GM23338 (cell line): ENCODE measurements around the gene ABCC9. TPM values are rescaled to one million over a fixed set of nuclear protein-coding genes. Genes with fewer than 3 reads are reported as not detected.

Experiments used
- ATAC-seq: fragments of 200-7000 bp; cut with Tn5 transposase; 3 replicates; pipeline ENCODE4 v1.9.1; 2020
- DNase-seq: peaks from one replicate; pipeline ENCODE4 v3.0.0-alpha.2; 2015; ENCODE audit warnings: low spot score
- H2AFZ ChIP-seq: fragments of 200-600 bp; sonication (generic); 2 replicates; pipeline ENCODE4 v1.8.0; 2016; ENCODE audit warnings: antibody characterized with exemption, mild to moderate bottlenecking, moderate library complexity
- H3F3A ChIP-seq: fragments of 200-600 bp; sonication (generic); replicated peaks from 2 replicates; pipeline ENCODE4 v1.8.0; 2017; ENCODE audit warnings: antibody characterized with exemption, mixed run types, low read depth
- H3K27ac ChIP-seq: fragments of 200-600 bp; sonication (generic); 2 replicates; pipeline ENCODE4 v1.6.1; 2016; ENCODE audit warnings: low read depth
- H3K27me3 ChIP-seq: fragments of 200-600 bp; sonication (generic); 2 replicates; pipeline ENCODE4 v1.8.0; 2016; ENCODE audit warnings: mild to moderate bottlenecking, mixed run types, moderate library complexity; ENCODE audit not compliant: insufficient read depth
- H3K36me3 ChIP-seq: fragments of 200-600 bp; sonication (generic); 2 replicates; pipeline ENCODE4 v1.8.0; 2016; ENCODE audit warnings: mild to moderate bottlenecking; ENCODE audit not compliant: insufficient read depth
- H3K4me1 ChIP-seq: fragments of 200-600 bp; sonication (generic); 2 replicates; pipeline ENCODE4 v1.8.0; 2016; ENCODE audit warnings: mild to moderate bottlenecking, moderate library complexity; ENCODE audit not compliant: insufficient read depth
- H3K4me2 ChIP-seq: fragments of 200-600 bp; sonication (generic); 2 replicates; pipeline ENCODE4 v1.7.1; 2017; ENCODE audit warnings: mixed run types
- H3K4me3 ChIP-seq: fragments of 200-600 bp; sonication (generic); 2 replicates; pipeline ENCODE4 v1.6.1; 2016; ENCODE audit warnings: mixed run types
- H3K79me2 ChIP-seq: fragments of 200-600 bp; sonication (generic); replicated peaks from 2 replicates; pipeline ENCODE4 v1.8.0; 2017; ENCODE audit warnings: mild to moderate bottlenecking; ENCODE audit not compliant: insufficient read depth
- H3K9me2 ChIP-seq: fragments of 200-600 bp; sonication (generic); 2 replicates; pipeline ENCODE4 v1.8.0; 2017; ENCODE audit not compliant: insufficient read depth
- H4K20me1 ChIP-seq: fragments of 200-600 bp; sonication (generic); replicated peaks from 2 replicates; pipeline ENCODE4 v1.8.0; 2017; ENCODE audit warnings: mild to moderate bottlenecking; ENCODE audit not compliant: insufficient read depth
- H3K27ac Mint-ChIP-seq: 2 replicates; pipeline ENCODE4 v1.8.0; 2020; ENCODE audit warnings: inconsistent platforms, mild to moderate bottlenecking, moderate library complexity, mixed read lengths
- H3K27me3 Mint-ChIP-seq: 3 replicates; pipeline ENCODE4 v1.8.0; 2022; ENCODE audit warnings: low read depth, mild to moderate bottlenecking, moderate library complexity, mixed read lengths, inconsistent platforms; ENCODE audit not compliant: insufficient read depth, poor library complexity
- H3K36me3 Mint-ChIP-seq: 3 replicates; pipeline ENCODE4 v1.8.0; 2021; ENCODE audit warnings: low read depth, mild to moderate bottlenecking, inconsistent platforms, moderate library complexity, mixed read lengths
- H3K4me1 Mint-ChIP-seq: 3 replicates; pipeline ENCODE4 v1.8.0; 2020; ENCODE audit warnings: mild to moderate bottlenecking, inconsistent platforms, mixed read lengths
- H3K4me3 Mint-ChIP-seq: 3 replicates; pipeline ENCODE4 v1.8.0; 2021; ENCODE audit warnings: moderate library complexity, mild to moderate bottlenecking, inconsistent platforms, mixed read lengths
- H3K9me3 Mint-ChIP-seq: 3 replicates; pipeline ENCODE4 v1.8.0; 2020; ENCODE audit warnings: moderate library complexity, mild to moderate bottlenecking, inconsistent platforms, mixed read lengths
- CREB1 ChIP-seq: fragments of 250-450 bp; sonication (Bioruptor Pico); IDR thresholded peaks from 2 replicates; pipeline ENCODE4 v1.5.0; 2020; ENCODE audit warnings: low read depth, mild to moderate bottlenecking, moderate library complexity
- CTCF ChIP-seq, 2 experiments: fragments of 200-600 bp in 1 of 2; sonication (generic) in 1 of 2; conservative IDR thresholded peaks; 2 replicates each; pipeline versions ENCODE4 v1.5.1 to v1.6.1; 2016 to 2017; ENCODE audit warnings: antibody characterized with exemption in 2 of 2, low read depth in 2 of 2, mild to moderate bottlenecking in 2 of 2, moderate library complexity in 1 of 2
- ETS1 ChIP-seq: IDR thresholded peaks from 2 replicates; pipeline ENCODE4 v1.6.1; 2016; ENCODE audit warnings: antibody characterized with exemption
- EZH2 ChIP-seq: fragments of 200-600 bp; sonication (generic); IDR thresholded peaks from one replicate; pipeline ENCODE4 v1.8.0; 2017; ENCODE audit warnings: antibody characterized with exemption, mild to moderate bottlenecking, low read depth; ENCODE audit not compliant: unreplicated experiment
- EZH2phosphoT487 ChIP-seq: fragments of 200-600 bp; sonication (generic); IDR thresholded peaks from one replicate; pipeline ENCODE4 v1.8.1; 2018; ENCODE audit warnings: antibody characterized with exemption; ENCODE audit not compliant: unreplicated experiment
- JUNB ChIP-seq: IDR thresholded peaks from one replicate; pipeline ENCODE4 v1.6.1; 2016; ENCODE audit warnings: antibody characterized with exemption; ENCODE audit not compliant: unreplicated experiment
- POLR2AphosphoS5 ChIP-seq: IDR thresholded peaks from 2 replicates; pipeline ENCODE4 v1.6.1; 2016; ENCODE audit warnings: antibody characterized with exemption, low read depth
- REST ChIP-seq: IDR thresholded peaks from one replicate; pipeline ENCODE4 v1.6.1; 2018; ENCODE audit warnings: antibody characterized with exemption; ENCODE audit not compliant: unreplicated experiment
- STAT1 ChIP-seq: IDR thresholded peaks from one replicate; pipeline ENCODE4 v1.6.1; 2016; ENCODE audit warnings: antibody characterized with exemption; ENCODE audit not compliant: unreplicated experiment
- ZNF331 ChIP-seq: fragments of 250-450 bp; sonication (Bioruptor Pico); IDR thresholded peaks from 2 replicates; pipeline ENCODE4 v1.5.0; 2020; ENCODE audit warnings: low read depth, mild to moderate bottlenecking, moderate library complexity
- polyA plus RNA-seq: library from polyadenylated mRNA; unstranded; fragments of >200 nt; fragmentation: Nextera tagmentation; extraction: Ambion mirVana; gene quantifications from 2 replicates; pipeline ENCODE4 v1.2.1, GENCODE V29; 2016
- total RNA-seq: library from RNA; depleted of rRNA; stranded (reverse); fragments of >200 nt; shearing (Covaris generic); gene quantifications from 2 replicates; pipeline ENCODE4 v1.2.3, GENCODE V29; 2014

Gene ABCC9
- total and polyA plus RNA-seq, 2 experiments from 2014 or later: not detected

- TF ChIP-seq EZH2: no peak
- peaks cover 4% of the 10 kb centered on the region for H3K27me3 Mint-ChIP-seq
- H3K4me3 Mint-ChIP-seq: no peak overlapping the region
- H3K4me2 ChIP-seq: no peak overlapping the region
- H3K36me3 Mint-ChIP-seq: no peaks in the 10 kb centered on the region
- ATAC-seq: no peak
- H3K36me3 ChIP-seq: no peaks in the 10 kb centered on the region
- H3K4me3 ChIP-seq: no peak overlapping the region
- no peaks in the 10 kb centered on the region for H3K9me2 ChIP-seq
- DNase-seq: no peak
- no peak overlapping the region for H3K27ac Mint-ChIP-seq
- H3K4me1 Mint-ChIP-seq: no peaks in the 10 kb centered on the region
- no peaks in the 10 kb centered on the region for H3K9me3 Mint-ChIP-seq
- H3K4me1 ChIP-seq: no peaks in the 10 kb centered on the region
- no peaks in the 10 kb centered on the region for H3K79me2 ChIP-seq
- no peak overlapping the region for H3K27ac ChIP-seq
- H3K27me3 ChIP-seq: no peaks in the 10 kb centered on the region
- H4K20me1 ChIP-seq: no peaks in the 10 kb centered on the region
- H2AFZ ChIP-seq: 0 out of 2 replicates have a peak overlapping the region, but pooled peaks have one; percentile 34
- no peaks in the 10 kb centered on the region for H3F3A ChIP-seq
Measured at GRCh38 chr12:21849878-21850277, 91.3 kb downstream of the ABCC9 start.

- H3K4me1 Mint-ChIP-seq: no peaks in the 10 kb centered on the region
- Histone ChIP-seq H3K4me2 (no peak overlapping the region), H4K20me1 (no peaks in the 10 kb centered on the region), H3K9me2 (no peaks in the 10 kb centered on the region), H3K36me3 (no peaks in the 10 kb centered on the region), H3K79me2 (no peaks in the 10 kb centered on the region), H3K4me1 (no peaks in the 10 kb centered on the region), H3K4me3 (no peak overlapping the region), H3F3A (no peaks in the 10 kb centered on the region), H2AFZ (no peak overlapping the region), H3K27me3 (no peaks in the 10 kb centered on the region), H3K27ac (no peak overlapping the region)
- no peak overlapping the region for H3K27ac Mint-ChIP-seq
- peaks cover 4% of the 10 kb centered on the region for H3K27me3 Mint-ChIP-seq
- H3K36me3 Mint-ChIP-seq: no peaks in the 10 kb centered on the region
- no peak for ATAC-seq
- no peaks in the 10 kb centered on the region for H3K9me3 Mint-ChIP-seq
- H3K4me3 Mint-ChIP-seq: no peak overlapping the region
- no peak for DNase-seq
- TF ChIP-seq EZH2: no peak
- no peak for TF ChIP-seq POLR2AphosphoS5
- TF ChIP-seq EZH2phosphoT487: no peak
- no peak for TF ChIP-seq JUNB
- no peak for TF ChIP-seq ETS1
- no peak for TF ChIP-seq CREB1 (CRISPR knock-in tag)
- TF ChIP-seq STAT1: no peak
- no peak for TF ChIP-seq ZNF331
- no peak for TF ChIP-seq CTCF (conservative IDR thresholded peaks at IDR 0.05; ENCODE audit: low read depth in 2 of 2)
- TF ChIP-seq REST: no peak
Measured at GRCh38 chr12:21848192-21848591, 93.0 kb downstream of the ABCC9 start.
